IPS DF 4.7 (cell line): Measurements from ENCODE around the gene C5orf34.
"Not testable (repeated sequence)": the region's sequence is repeated elsewhere in the genome, so short reads cannot be mapped to it uniquely, and the experiment has no call there.

Source experiments
- DNase-seq: peaks from one replicate; pipeline ENCODE4 v3.0.0-alpha.2; 2013; ENCODE audit warnings: low spot score; ENCODE audit errors: extremely low read depth

C5orf34 gene

GRCh38 chr5:43514471-43514815 is 505 bp downstream of the C5orf34 start:
- DNase-seq: no peak

- DNase-seq: no peak
These were observed 923 bp downstream of the C5orf34 start for GRCh38 chr5:43514025-43514424.

DNA sequence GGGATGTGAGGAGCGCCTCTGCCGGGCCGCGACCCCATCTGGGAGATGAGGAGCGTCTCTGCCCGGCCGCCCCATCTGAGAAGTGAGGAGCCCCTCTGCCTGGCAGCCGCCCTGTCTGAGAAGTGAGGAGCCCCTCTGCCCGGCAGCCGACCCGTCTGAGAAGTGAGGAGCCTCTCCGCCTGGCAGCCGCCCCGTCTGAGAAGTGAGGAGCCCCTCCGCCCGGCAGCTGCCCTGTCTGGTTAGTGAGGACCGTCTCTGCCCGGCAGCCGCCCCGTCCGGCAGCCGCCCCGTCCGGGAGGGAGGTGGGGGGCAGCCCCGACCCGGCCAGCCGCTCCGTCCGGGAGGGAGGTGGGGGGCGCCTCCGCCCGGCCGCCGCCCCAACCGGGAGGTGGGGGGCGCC is 3.9 kb downstream of the C5orf34 start:
- DNase-seq: not testable (repeated sequence)

DNA sequence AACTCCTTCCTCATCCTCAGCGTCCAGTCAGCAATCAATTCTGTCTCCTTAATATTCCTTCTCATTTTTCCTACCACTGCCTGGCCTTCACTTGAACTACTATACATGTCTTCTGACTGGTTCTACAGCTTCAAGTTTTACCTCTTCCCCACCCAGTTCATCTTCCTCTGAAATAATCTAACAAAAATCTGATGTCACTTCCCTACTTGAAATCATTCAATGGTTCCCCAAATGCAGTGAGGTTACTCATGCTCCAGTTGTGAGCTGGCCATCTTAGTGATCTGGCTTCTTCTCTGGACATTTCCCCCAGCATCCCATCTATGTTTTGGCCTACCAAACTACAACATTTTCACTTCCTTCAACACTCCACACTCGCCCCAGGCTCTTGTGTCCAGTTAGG is 16.4 kb downstream of the C5orf34 start:
- DNase-seq: no peak

GRCh38 chr5:43497311-43498104 is 17.4 kb downstream of the C5orf34 start:
- no peak for DNase-seq

GRCh38 chr5:43491326-43491725 is 23.6 kb downstream of the C5orf34 start:
- no peak for DNase-seq

GRCh38 chr5:43486353-43486752 is 28.6 kb downstream of the C5orf34 start:
- DNase-seq: no peak

DNA sequence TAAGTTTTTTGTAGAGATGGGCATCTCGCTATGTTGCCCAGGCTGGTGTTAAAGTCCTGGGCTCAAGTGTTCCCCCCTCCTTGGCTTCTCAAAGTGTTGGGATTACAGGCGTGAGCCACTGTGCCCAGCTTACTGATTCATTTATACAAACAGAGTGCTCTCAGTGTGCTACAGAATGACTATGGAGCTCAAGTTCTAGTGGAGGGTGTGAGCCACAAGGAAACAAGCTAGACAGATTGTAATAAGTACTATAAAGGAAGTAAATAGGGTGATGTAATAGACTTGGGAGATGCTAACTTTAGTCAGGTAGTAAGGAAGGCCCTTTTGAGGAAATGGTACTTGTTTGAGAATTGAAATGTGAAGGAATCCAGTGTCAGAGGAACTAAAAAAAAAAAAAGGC is 29.5 kb downstream of the C5orf34 start:
- DNase-seq: no peak

DNA sequence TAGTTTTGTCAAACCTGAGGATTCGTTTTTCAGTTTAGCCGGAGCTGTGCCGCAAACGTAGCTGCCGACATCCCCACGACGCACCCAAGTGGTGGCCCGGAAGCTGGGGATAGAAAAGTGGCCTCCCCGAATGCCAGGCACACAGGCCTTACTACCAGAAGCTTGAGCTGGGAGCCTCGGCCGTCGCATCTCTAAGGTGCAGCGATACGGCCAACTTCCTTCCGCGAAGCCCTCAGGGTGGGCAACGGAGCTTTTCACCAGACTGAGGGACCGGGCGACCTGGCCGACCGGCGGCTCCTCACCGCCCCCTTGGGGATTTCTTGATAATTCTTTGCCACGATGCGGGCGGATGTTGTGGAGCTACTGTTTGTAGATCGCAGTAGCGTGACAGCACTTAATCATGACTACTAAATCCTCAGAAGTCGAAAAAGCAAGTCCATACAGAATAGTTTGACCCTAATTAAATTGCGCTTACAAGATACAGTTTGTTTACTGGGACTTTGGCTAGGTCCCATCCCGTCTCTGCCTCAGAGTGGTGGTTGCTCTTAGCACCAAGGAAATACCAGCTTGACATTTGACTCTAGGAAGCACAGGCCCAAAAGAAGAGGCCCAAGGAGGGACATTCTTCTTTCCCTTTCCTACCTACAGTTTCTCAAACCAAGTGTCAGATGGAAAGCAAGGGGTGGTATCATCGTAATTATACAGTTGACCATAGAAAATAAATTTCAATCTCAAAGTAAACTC is 30.7 kb downstream of the C5orf34 start:
- DNase-seq: no peak

DNA sequence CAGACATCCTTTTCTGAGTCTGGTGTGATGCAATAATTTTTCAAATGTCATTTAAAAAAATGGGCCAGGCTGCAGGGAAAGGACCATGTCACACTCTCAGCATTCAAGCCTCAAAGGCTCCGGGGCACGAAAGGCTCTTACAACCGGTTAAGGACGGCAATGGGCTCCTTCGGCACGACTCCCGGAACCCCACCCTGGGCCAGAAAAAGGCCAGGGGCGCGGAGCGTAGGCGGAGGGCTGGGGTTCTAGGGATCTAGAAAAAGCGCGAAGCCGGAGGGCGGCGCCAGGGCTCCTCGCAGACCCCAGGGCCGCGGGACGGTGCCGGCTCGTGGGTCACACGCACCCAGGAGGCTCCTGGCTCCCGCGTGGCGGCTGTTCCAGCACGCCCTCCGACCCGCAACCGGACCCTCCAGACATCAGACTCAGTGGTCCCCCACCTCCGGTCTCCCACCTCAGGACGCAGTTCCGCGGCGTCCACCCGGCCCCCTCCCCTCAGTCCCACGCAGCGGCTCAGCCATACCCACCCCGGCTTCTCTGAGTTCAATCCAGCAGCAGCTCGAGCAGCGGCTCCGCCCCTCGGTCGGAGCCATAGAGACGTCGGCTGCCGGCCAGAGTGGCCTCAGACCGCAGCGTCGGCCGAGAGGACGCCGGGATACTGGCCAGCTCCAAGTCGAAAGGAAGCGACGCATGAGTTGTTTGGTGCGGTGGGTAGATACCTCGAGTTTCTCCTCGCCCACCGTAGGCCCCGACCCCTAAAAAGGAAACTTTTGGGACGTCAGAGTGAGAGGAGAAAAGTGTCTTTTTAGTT is 31.4 kb downstream of the C5orf34 start, which contains the start of gene TMEM267:
TSS of gene TMEM267 (minus strand) at position 568 of the 808 bp plus-strand sequence. CDS start 29,896 bp downstream, outside the sequence.
- no peak for DNase-seq

DNA sequence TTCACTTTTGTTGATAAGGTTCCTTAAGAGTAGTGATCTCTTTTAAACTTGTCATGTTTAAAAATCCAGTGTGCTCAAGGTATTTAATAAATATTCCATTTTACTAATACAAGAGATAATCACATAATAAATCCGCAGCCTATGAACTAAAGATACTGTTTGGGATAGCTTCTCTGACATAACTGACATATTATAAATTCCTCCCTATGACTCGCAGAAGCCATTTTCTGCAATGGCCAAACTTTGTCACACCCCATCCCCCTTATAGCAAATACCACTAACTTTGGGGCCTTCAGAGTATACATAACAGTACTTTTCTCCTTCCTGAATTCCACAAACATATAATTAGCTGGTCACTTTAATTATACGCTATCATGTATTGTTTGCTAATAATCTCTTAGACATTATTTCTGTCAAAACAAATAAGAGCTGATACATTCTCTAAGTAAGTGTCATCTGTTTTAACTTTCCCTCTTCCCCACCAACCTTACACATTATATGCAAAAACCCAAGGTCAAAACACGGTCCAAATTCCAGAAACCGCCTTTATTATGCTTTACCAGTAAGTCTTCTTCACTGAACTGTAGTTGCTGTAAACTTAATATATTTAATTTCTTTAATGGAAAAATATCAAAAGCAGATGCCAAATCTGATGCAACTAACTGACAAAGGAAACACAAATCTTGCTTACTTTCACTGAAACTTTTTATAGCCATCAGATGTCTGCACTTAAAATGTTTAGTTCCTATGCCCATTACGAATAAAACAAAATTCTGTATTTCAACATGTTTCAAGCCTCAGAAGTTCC is 32.3 kb downstream of the C5orf34 start:
- DNase-seq: no peak

- DNase-seq: no peak
These were observed 45.1 kb downstream of the C5orf34 start for GRCh38 chr5:43469671-43470391.

DNA sequence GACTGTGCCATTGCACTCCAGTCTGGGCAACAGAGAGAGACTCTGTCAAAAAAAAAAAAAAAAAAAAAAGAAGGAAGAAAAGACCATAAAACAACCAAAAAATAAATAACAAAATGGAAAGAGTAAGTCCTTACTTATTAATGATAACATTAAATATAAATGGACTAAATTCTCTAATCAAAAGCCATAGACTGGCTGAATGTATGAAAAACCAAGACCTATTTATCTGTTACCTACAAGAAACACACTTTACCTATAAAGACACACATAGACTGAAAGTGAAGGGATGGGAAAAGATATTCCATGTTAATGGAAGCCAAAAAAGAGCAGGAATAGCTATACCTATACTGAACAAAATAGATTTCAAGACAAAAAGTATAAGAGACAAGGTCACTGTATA is 47.8 kb downstream of the C5orf34 start:
- DNase-seq: no peak

DNA sequence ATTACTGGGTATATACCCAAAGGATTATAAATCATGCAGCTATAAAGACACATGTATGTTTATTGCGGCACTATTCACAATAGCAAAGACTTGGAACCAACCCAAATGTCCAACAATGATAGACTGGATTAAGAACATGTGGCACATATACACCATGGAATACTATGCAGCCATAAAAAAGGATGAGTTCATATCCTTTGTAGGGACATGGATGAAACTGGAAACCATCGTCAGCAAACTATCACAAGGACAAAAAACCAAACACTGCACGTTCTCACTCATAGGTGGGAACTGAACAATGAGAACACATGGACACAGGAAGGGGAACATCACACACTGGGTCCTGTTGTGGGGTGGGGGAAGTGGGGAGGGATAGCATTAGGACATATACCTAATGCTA is 49.5 kb downstream of the C5orf34 start:
- not testable (repeated sequence) for DNase-seq

- DNase-seq: no peak
These were observed 53.9 kb downstream of the C5orf34 start for GRCh38 chr5:43461066-43461465.

- no peak for DNase-seq
These were observed 58.4 kb downstream of the C5orf34 start for GRCh38 chr5:43456556-43456955.

GRCh38 chr5:43441575-43441974 is 73.4 kb downstream of the C5orf34 start:
- DNase-seq: not testable (repeated sequence)

DNA sequence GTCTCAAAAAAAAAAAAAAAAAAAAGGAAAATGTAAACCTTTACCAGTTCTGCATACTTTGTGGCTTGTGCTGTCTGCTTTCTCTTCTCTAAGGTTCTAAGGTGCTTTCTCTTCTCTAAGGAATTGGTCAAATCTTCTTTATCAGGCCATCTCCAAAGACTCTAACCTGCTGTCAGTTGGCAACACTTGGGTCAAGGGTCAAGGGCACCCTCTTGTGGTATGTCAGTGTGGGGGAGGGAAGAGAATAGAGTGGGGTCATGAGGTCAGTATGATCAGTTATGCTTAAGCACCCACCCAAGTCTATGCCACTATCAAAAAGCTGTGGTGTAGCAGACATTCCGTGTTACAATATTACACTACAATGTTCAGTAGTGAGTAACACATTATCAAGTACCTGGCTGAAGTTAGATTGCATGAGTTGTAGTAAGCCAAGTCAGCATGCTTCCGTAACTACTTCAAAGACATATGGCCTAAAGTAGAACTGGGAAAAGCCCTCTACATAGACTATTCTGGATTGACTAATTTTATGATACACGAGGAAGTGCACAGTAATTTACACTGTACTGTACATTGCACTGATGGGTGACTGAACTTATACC is 77.8 kb downstream of the C5orf34 start:
- DNase-seq: no peak
